ENCODE data around the gene SHROOM3. TPM values are rescaled to one million over a fixed set of nuclear protein-coding genes. Genes with fewer than 3 reads are reported as not detected.
"Not testable (repeated sequence)": the region's sequence is repeated elsewhere in the genome, so short reads cannot be mapped to it uniquely, and the experiment has no call there.

Gene SHROOM3
- total RNA-seq, 4 donors from 2014 or later: 44.4 to 101 (median 88.5) TPM

- intact Hi-C loops (cut with DNase I): loop anchor here (5.0 to 10.0 kb wide), 2 partner anchors 114 to 784 kb away; partner anchors contain the start of gene STBD1
- Histone ChIP-seq H3K36me3 (no peaks in the 10 kb centered on the region), H3K27ac (replicated peaks in 1 of 4) (peak within 1 kb of the TSS; percentile 51 to 71 (median 59)), H3K9me3 (no peaks in the 10 kb centered on the region), H3K27me3 (peaks cover 0 to 9% (median 0%) of the 10 kb centered on the region in 4 donors), H3K4me1 (peaks cover 0 to 22% (median 19%) of the 10 kb centered on the region in 4 donors), H3K4me3 (peak within 1 kb of the TSS; percentile 68 to 78 (median 68))
- no peak for TF ChIP-seq EP300 (IDR thresholded peaks at IDR 0.05)
- TF ChIP-seq POLR2AphosphoS5 (IDR thresholded peaks at IDR 0.05): peak in 1 of 2 donors; percentile 25
- no peak for TF ChIP-seq CTCF (IDR thresholded peaks at IDR 0.05)
- TF ChIP-seq POLR2A (IDR thresholded peaks at IDR 0.05; ENCODE audit: low read depth): no peak
- DNase-seq (ENCODE audit: extremely low spot score): no peak
- 32% methylated on average over 10 of the region's 79 CpGs for WGBS
Measured at GRCh38 chr4:76420762-76421581, 14.1 kb upstream of the SHROOM3 start, which contains the start of gene CCDC158. TSS of gene CCDC158 (minus strand) at chr4:76421141. CDS start at chr4:76403207, 17,934 bp downstream.

DNA sequence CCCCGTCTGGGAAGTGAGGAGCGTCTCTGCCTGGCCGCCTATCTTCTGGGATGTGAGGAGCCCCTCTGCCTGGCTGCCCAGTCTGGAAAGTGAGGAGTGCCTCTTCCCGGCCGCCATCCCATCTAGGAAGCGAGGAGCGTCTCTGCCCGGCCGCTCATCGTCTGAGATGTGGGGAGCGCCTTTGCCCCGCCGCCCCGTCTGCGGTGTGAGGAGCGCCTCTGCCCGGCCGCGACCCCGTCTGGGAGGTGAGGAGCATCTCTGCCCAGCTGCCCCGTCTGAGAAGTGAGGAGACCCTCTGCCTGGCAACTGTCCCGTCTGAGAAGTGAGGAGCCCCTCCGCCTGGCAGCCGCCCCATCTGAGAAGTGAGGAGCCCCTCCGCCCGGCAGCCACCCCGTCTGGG is 11.9 kb upstream of the SHROOM3 start:
- H3K4me1 ChIP-seq: peaks cover 0 to 31% (median 27%) of the 10 kb centered on the region in 4 donors
- H3K36me3 ChIP-seq; H3K27me3 ChIP-seq; H3K4me3 ChIP-seq; H3K27ac ChIP-seq (replicated peaks in 1 of 4); DNase-seq (ENCODE audit: extremely low spot score); H3K9me3 ChIP-seq: not testable (repeated sequence)
- intact Hi-C loops (cut with DNase I): loop anchor here (5.0 to 10.0 kb wide), 2 partner anchors 116 to 782 kb away; partner anchors contain the start of gene STBD1
- WGBS: 89% methylated on average over 11 of the region's 27 CpGs

DNA sequence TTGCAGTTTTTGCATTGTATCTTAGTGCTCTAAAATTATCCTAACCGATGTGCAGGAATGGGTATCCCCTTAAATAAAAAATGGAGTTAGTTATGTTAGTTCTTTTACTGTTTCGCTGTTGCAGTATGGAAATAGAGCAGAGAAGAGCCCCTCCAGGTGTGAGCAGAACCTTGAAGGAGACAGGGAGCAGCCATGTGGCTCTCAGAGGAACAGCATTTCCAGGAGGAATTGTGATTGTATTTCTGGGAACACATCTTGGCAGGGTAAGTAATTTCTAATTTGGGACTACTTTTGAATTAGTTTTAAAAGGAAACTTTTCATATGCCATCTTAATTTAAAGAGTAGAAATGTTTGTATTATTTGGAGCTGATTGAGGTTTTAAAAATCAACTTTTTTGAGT is 8.8 kb upstream of the SHROOM3 start:
- H3K36me3 ChIP-seq: no peaks in the 10 kb centered on the region
- TF ChIP-seq EP300 (IDR thresholded peaks at IDR 0.05) (no peak), CTCF (IDR thresholded peaks at IDR 0.05) (peak; percentile 29 to 38 (median 30)), POLR2A (IDR thresholded peaks at IDR 0.05; ENCODE audit: low read depth) (no peak), POLR2AphosphoS5 (IDR thresholded peaks at IDR 0.05) (peak in 1 of 2 donors; percentile 34)
- peaks cover 0 to 26% (median 15%) of the 10 kb centered on the region in 4 donors for H3K4me1 ChIP-seq
- H3K4me3 ChIP-seq: no peak overlapping the region
- DNase-seq (ENCODE audit: extremely low spot score): no peak
- H3K27ac ChIP-seq (replicated peaks in 1 of 4): peak overlapping the region in 1 of 4 donors; percentile 60
- H3K27me3 ChIP-seq: peaks cover 0 to 4% (median 0%) of the 10 kb centered on the region in 4 donors
- no peaks in the 10 kb centered on the region for H3K9me3 ChIP-seq
- intact Hi-C loops (cut with DNase I): loop anchor here (10.0 kb wide), 1 partner anchor 779 kb away; no protein-coding TSS in a partner anchor
- WGBS: 57% methylated on average over 2 of the region's 2 CpGs

DNA sequence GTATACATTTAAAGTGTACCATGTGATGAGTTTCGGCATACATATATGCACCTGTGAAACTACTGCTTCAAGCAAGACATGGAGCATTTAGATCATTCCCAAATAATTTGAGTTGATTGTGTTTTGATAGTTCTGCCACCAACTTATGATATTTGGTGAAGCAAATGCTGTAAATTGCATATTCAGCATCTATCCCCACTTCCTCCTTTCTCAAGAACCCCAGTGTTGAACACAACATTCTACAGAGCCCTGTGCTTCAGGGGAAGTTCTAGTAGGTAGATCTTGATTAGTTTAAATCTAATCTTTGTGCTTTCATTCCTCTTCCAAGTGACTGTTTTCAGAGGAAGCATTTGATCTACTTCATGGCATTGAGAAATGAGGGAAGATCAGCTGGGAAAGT is 5.4 kb upstream of the SHROOM3 start:
- Histone ChIP-seq H3K27ac (replicated peaks in 1 of 4) (no peak overlapping the region), H3K4me3 (no peak overlapping the region), H3K4me1 (peaks cover 0 to 24% (median 14%) of the 10 kb centered on the region in 4 donors), H3K27me3 (no peaks in the 10 kb centered on the region), H3K9me3 (no peaks in the 10 kb centered on the region), H3K36me3 (no peaks in the 10 kb centered on the region)
- TF ChIP-seq POLR2A (IDR thresholded peaks at IDR 0.05; ENCODE audit: low read depth) (no peak), POLR2AphosphoS5 (IDR thresholded peaks at IDR 0.05) (no peak), EP300 (IDR thresholded peaks at IDR 0.05) (no peak), CTCF (IDR thresholded peaks at IDR 0.05) (no peak)
- DNase-seq (ENCODE audit: extremely low spot score): no peak
- intact Hi-C loops (cut with DNase I): loop anchor here (2.0 to 10.0 kb wide), 4 partner anchors 75 to 775 kb away; no protein-coding TSS in a partner anchor
- WGBS: 94% methylated on average over 1 of the region's 1 CpG

Measured in esophagus muscularis mucosa (tissue), 4 donors.